Stimulated activated CD8-positive, alpha-beta memory T cell treated with anti-CD3 and anti-CD28 coated beads, Interleukin-15, amount 100 ng/mL, for 24 hours (primary cell): Measurements from ENCODE around the gene BCO1.
A peak's percentile ranks its signal among the peaks of the same experiment; 100 is the strongest.

Source experiments
- DNase-seq: peaks from one replicate; pipeline ENCODE4 v3.0.0-alpha.2; 2020; ENCODE audit warnings: low read depth

BCO1 gene

DNA sequence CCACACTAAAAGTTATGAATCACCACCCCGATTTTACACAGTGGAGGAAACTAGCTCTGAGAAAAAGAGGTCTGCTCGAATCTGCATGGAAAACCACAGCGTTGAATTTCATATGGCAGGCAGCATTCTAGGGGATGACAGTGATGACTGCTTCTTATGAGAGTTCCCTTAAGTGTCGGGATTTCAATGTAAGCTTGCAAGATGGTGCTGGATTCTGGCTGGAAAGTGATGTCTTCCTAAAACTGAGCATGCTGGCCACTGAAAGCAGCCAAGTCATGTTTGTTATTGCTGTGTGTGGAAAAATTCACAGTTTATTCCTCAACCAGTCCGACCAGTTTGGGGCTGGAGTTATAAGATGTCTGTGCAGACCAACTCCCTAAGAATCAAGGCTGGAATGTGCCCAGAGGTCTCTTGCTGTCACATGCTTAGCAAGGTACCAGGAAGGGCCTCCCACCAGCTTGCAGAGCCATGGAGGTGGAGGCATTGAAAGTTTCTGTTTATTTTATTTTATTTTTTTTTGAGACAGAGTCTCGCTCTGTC is 39.1 kb downstream of the BCO1 start:
- no peak for DNase-seq

- DNase-seq = no peak
Observed at GRCh38 chr16:81278526-81278925, 40.0 kb downstream of the BCO1 start.

- no peak for DNase-seq
Observed at GRCh38 chr16:81279392-81279791, 40.9 kb downstream of the BCO1 start.

DNA sequence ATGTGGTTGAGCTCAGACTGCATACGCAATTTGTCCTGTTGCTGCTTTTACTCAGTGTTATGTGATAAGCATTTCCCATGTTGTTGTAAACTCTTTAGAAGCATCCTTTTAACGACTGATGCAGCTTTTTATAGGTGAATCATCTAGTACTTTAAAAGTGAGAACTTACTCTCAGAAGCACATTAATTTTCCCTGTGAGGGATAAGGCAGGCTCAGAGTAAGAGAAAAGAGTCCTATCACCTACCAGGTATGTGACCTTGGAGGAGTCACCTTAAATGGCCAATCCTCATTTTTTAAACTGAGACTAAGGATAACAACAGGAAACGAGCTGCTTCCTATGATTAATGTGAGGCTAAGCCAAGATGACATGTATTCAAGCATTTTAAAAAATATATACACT is 41.9 kb downstream of the BCO1 start:
- DNase-seq = no peak

DNA sequence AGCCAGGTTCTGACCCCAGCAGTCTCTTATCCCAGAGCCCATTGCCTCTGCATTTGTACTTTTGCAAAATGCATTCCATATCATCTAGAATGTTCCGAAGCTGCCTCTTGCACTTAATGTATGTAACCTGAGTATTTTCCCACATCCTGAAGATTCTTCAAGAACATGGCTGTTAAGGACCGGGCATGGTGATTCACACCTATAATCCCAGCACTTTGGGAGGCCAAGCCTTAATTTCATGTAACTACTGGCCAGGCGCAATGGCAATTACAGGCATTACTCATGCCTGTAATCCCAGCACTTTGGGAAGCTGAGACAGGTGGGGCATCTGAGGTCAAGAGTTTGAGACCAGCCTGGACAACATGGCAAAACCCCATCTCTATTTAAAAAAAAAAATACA is 44.6 kb downstream of the BCO1 start:
- DNase-seq = no peak

DNA sequence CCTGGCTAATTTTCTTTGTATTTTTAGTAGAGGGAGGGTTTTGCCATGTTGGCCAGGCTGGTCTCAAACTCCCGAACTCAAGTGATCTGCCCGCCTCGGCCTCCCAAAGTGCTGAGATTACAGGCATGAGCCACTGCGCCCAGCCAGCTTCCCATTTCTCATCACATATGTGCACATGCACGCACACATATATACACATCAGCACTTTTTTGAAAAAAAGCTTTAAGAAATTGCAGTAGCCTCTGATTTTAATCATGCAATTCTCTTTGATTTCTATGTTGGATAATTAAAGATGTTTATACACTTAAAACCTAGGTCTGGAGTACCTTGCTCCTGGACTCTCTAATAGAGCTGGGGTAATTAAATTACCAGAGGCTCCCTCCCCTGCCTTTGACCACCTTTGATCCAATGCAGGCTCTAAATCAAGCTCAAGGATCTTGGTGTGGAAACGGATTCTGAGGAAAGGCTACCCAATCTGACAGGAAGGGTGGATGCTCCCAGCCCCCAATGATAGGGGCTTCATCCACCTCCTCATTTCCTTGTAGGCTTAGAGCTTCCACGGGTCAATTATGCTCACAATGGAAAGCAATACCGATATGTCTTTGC is 46.6 kb downstream of the BCO1 start:
- no peak for DNase-seq

- no peak for DNase-seq
Observed at GRCh38 chr16:81286190-81286589, 47.7 kb downstream of the BCO1 start.

DNA sequence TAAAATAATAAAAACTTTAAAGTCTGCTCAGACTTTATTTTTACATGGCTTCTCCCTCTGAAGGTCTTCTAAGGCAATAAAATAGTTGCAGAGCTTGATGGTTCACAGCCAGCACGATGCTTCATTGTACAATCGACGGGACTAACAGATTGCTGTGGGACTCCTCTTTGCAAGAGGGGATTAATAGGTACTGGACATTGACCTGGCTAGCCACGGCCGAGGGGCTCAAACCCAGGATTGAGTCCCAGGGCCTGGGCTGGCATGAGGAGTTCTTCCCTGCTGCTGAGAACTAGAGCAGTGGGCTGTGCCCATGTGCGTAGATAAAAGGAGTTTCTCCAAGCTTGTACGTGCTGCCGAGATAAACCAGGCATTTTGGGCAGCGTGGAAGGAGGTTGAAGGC is 52.6 kb downstream of the BCO1 start:
- no peak for DNase-seq

GRCh38 chr16:81292936-81293335 is 54.4 kb downstream of the BCO1 start:
- DNase-seq = no peak

DNA sequence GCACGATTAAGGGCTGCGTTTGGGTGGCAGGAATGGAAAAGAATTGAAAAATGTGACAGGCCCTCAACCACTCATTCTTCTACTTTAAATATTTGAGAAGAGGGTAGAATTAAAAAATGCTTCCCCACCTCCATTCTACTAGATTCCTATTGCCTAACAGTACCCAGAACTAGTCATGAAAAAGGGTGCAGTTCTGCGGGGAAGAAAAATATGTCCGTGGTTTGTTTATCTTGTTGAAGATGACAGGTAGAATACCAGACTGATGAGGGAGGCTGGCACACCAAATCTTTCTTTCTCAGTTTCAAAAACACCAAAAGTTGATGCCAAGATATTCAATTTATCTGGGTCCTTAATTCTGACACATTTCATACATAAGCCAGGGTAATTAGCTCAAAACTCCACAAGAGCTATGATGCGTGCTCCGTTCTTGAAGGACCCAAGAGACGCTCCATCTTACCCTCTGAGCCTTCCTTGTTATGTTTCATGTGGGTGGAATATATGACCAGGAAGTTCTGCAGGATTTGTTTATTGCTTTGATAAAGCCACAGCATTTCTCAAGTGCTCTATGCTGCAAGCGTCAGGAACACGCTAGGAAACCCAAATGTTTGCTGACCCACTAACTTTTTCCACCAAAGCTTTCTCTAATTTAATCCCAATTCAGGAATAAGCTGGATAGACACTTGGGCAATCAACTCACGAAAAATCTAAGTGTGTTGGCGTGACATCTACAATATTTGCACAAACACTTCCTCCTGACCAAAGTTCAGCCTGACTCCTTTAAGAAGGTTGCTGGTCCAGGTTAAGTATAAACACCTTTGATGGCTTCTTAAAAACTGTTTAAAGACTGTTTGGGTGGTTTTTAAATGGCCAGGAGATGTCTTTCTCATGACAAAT is 55.7 kb downstream of the BCO1 start:
- no peak for DNase-seq

DNA sequence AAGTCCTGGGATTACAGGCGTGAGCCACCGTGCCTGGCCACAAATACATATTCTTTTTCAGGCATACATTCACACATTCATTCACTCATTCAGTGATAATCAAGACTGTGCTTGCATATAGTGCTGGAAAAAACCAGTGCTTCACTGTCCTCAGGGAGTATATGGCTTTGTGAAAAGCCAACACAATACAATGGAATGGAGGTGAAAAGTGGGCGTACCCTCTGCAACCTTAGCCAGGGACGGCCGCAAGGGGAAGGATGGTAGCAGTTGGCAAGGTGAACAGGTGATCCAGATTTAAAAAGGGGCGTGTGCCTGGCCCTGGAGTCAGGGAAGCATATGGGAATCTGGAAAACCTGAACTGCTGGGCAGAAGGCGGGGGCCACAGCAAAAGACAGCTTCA is 58.1 kb downstream of the BCO1 start:
- no peak for DNase-seq

DNA sequence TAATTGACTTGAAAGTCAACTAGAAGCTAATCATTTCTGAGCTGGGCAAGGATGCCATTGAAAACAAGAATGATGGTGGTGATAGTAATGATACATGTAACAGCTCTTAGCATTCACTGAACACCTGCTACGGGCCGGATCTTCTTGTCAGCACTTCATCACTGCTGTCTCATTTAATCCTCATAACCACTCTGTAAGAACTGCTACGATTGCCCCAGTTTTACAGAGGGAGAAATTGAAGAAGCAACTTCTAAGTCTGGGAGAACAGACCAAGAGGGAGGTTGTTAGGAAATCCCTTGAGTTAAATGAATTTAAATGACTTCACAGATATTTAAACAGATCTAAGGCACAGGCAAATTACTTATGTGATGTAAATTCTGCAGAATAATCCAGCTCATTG is 69.3 kb downstream of the BCO1 start:
- no peak for DNase-seq

GRCh38 chr16:81310045-81310644 is 71.7 kb downstream of the BCO1 start:
- no peak for DNase-seq

DNA sequence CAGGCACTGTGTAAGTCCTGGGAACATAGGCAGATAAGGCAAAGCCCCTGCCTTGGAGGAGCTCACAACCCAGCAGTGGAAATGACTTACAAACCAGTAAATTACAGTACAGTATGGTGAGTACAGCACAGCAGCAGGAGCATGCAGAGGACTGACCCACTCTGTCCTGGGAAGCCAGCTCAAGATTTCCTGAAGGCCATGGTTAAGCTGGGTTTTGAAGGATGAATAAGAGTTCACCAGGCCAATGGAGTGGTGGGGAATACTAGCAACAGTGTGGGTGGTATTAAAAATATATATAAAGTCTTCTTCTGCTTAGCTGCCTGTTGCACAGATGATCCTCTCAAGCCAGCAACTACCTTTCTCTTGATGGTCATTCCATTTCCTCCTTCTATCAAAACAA is 73.3 kb downstream of the BCO1 start:
- DNase-seq = no peak

DNA sequence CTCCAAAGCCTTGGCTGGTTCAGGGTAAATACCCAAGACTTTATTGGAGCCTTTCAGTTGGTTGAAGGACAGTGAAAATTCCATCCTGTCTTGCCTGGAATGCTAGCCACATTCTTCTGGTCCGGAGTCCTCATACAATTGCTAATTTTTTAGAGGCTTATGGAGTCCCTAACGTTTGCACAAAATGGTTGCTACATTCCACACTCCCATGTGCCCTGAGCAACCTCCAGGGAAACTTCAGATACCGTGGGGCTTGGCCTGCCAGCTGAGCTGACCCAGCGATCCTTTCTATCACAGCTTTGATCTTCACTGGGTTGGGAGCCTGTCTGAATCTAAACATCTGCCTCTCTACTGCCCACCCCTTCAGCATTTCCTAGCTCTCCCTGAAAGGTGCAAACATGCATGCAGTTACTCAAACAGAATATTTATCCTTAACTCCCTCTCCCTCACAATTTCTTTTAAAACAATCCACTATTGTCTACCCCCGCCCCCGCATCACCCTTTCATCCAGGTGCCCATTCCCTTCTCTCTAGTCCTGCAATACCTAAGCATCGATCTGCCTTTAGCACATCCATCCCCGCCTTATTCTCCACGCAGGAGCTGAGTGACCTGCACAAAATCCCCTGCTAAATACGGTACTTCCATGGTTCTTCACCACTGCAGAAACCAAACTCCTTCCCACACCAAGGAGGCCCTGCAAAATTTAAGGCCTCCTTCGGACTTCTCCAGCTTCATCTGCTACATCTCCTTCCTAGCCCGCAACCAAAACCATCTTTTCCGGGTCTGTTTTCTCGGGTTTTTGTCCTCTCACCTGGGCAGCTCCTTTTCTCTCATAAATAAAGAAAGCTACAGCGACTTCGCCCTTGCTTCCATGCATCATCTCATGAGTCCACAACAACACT is 75.5 kb downstream of the BCO1 start:
- no peak for DNase-seq

GRCh38 chr16:81314603-81315270 is 76.2 kb downstream of the BCO1 start, which contains the start of gene GAN:
Gene GAN, plus strand, starts transcription at chr16:81314962. Its CDS starts 152 bp downstream, at chr16:81315114.
- DNase-seq = peak; percentile 82

- DNase-seq = peak; percentile 8
Observed at GRCh38 chr16:81315271-81316175, 77.0 kb downstream of the BCO1 start.

GRCh38 chr16:81316176-81316496 is 77.6 kb downstream of the BCO1 start:
- no peak for DNase-seq

- DNase-seq = no peak
Observed at GRCh38 chr16:81318711-81319110, 80.2 kb downstream of the BCO1 start.

- DNase-seq = no peak
Observed at GRCh38 chr16:81319221-81319912, 80.9 kb downstream of the BCO1 start.
